Activated naive CD4-positive, alpha-beta T cell treated with anti-CD3 and anti-CD28 coated beads, Interleukin-2, amount 50 U/mL, for 72 hours (primary cell): ENCODE results near the gene TNP1. TPM values are rescaled to one million over a fixed set of nuclear protein-coding genes. Genes with fewer than 3 reads are reported as not detected.

ENCODE experiments used
- ATAC-seq, 2 donors: fragments of 150-1000 bp; cut with Tn5 transposase; 2 replicates each; pipeline ENCODE4 v1.10.0; 2021; ENCODE audit warnings: mild to moderate bottlenecking in 2 of 2, moderate library complexity in 2 of 2
- DNase-seq, 2 donors: peaks; one replicate each; pipeline ENCODE4 v3.0.0; 2021 to 2022; ENCODE audit warnings: low spot score in 2 of 2
- H3K27ac Mint-ChIP-seq, 2 donors: one replicate each; pipeline ENCODE4 v1.8.0; 2022; ENCODE audit warnings: mild to moderate bottlenecking in 2 of 2, mixed read lengths in 2 of 2
- H3K36me3 Mint-ChIP-seq, 2 donors: one replicate each; pipeline ENCODE4 v1.8.0; 2022; ENCODE audit warnings: mixed read lengths in 2 of 2
- H3K9me3 Mint-ChIP-seq, 2 donors: one replicate each; pipeline ENCODE4 v1.8.0; 2022; ENCODE audit warnings: mixed read lengths in 2 of 2
- total RNA-seq, 2 donors: library from RNA; stranded (reverse); gene quantifications; one replicate each; pipeline ENCODE4 v1.2.3, GENCODE V29; 2022

The TNP1 gene
- total RNA-seq, 2 donors from 2014 or later, result not detected

GRCh38 chr2:216880509-216881184 is 20.8 kb upstream of the TNP1 start:
- ATAC-seq (peak; percentile 60 to 68), DNase-seq (no peak)
- H3K36me3 Mint-ChIP-seq, result no peaks in the 10 kb centered on the region
- peak overlapping the region in 1 of 2 donors; percentile 82 for H3K27ac Mint-ChIP-seq
- H3K9me3 Mint-ChIP-seq, result peaks cover 0 to 6% of the 10 kb centered on the region in 2 donors

DNA sequence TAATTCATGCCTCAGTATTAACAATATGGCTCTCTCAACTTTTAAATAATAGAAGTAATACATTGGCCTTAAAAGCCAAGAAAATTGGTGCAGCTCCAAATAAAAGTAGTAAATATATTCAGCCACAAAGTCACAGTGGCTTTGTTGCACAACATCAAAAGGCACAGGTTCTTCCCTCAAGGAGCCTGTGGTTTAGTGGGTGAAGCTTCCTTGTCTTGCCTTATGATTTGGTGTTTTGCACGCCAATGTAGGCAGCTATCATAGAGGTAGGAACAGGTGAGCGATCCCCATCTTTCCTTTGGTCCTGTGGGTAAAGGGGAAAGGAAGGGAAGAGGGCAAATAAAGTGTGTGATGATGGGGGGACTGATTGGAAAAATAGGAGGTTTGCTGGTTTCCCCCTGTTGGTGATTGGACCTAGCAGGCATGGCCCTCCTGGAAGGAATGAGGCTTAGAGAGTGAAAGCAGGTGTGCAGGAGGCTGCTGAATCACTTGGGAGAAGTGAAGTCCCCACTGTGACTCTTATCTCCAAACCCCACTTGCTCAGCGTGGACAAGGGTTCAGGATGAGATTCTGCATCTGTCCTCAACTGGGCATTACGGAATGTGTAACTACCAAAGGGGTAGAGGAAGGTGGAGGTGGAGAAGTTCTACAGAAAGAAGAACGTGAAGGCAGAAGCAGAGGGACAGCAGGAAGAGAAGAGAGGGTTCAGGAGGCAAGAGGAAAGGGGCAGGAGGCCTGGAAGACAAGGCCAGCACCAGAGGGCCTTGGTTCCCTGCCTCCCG is 20.1 kb upstream of the TNP1 start:
- H3K36me3 Mint-ChIP-seq, result no peaks in the 10 kb centered on the region
- DNase-seq (no peak), ATAC-seq (no peak)
- H3K27ac Mint-ChIP-seq, result peak overlapping the region in 1 of 2 donors; percentile 81
- H3K9me3 Mint-ChIP-seq, result peaks cover 0 to 5% of the 10 kb centered on the region in 2 donors

DNA sequence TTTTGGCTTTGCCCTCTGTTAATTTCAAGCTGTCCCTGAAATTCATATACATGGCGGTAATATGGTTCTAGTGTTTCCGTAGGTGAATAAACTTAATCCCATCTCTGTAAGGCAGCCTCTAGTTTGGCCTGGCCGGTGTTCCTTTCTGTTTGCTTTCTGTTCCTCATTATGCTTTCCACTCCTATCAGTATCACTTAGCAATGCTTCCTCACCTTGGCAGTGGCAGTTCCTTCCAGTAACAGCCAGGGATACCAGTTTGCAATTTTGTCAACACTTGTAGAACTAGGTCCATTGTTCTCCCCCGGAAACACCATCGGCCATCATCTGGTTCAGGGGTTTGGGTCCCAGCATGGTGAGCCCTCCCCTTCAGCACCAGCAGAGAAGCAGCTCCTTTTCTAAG is 18.2 kb upstream of the TNP1 start:
- ATAC-seq (no peak), DNase-seq (no peak)
- Mint-ChIP-seq H3K36me3 (no peaks in the 10 kb centered on the region), H3K9me3 (peaks cover 0 to 5% of the 10 kb centered on the region in 2 donors), H3K27ac (no peak overlapping the region)

DNA sequence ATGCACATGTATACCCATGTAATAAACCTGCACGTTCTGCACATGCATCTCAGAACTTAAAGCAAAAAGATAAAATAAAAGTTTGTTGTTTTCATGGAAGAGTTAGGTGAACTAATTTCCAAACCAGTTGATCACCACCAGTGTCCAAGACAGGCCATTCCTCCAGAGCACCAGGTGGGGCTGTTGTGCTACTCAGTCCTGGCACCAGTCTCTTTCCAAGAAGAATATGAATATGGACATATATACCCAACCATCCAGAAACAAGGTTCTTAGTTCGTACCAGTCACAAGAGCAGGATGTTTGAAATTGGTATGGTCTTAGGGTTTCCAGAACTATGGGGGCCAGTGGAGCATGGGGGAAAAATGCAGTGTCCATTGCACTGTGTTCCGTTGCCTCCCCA is 17.2 kb upstream of the TNP1 start:
- DNase-seq (no peak), ATAC-seq (no peak)
- H3K27ac Mint-ChIP-seq, result no peak overlapping the region
- H3K9me3 Mint-ChIP-seq, result peaks cover 0 to 5% of the 10 kb centered on the region in 2 donors
- no peaks in the 10 kb centered on the region for H3K36me3 Mint-ChIP-seq

DNA sequence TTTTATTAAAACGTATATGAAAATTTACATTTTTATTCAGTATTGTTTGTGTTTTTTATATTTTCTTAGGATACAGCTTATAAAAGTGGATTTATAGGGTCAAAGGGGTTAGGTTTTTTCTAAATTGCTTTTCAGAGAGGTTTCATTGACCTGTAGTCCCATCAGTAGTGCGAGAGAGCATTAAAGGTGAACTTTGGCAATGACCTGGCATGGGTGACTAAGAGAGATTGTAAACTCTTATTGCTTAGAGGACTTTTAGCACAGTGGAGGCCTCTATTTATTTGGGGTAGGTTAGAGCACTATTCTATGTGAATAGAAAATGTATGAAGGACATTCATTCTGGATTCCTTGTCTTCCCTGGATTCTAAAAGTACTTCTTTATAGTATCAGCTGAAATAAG is 16.0 kb upstream of the TNP1 start:
- ATAC-seq, result no peak
- H3K9me3 Mint-ChIP-seq, result peaks cover 0 to 5% of the 10 kb centered on the region in 2 donors
- no peak overlapping the region for H3K27ac Mint-ChIP-seq
- no peaks in the 10 kb centered on the region for H3K36me3 Mint-ChIP-seq
- no peak for DNase-seq

GRCh38 chr2:216873573-216873972 is 13.7 kb upstream of the TNP1 start:
- Mint-ChIP-seq H3K9me3 (peaks cover 0 to under 1% of the 10 kb centered on the region in 2 donors), H3K27ac (no peak overlapping the region), H3K36me3 (no peaks in the 10 kb centered on the region)
- no peak for ATAC-seq
- no peak for DNase-seq

DNA sequence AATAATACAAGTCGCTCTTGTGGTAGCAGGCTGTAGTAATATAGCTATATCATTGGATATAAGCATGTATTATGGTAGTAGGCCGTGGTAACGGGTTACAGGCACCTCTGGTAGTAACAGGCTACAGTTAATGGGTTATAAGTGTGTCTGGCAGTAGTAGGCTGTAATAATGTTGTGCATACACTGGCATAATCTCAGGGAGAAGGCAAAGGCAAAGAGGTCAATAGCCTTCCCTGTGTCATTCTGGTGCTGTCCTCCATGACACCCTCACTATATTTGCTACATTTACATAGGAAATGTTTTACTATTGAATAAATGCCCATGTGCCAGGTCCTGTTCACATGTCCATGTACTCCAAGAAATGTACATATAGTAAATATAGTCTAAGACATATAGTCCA is 12.8 kb upstream of the TNP1 start:
- H3K36me3 Mint-ChIP-seq, result no peaks in the 10 kb centered on the region
- DNase-seq, result no peak
- no peak for ATAC-seq
- H3K9me3 Mint-ChIP-seq, result peaks cover 0 to 8% of the 10 kb centered on the region in 2 donors
- no peak overlapping the region for H3K27ac Mint-ChIP-seq

DNA sequence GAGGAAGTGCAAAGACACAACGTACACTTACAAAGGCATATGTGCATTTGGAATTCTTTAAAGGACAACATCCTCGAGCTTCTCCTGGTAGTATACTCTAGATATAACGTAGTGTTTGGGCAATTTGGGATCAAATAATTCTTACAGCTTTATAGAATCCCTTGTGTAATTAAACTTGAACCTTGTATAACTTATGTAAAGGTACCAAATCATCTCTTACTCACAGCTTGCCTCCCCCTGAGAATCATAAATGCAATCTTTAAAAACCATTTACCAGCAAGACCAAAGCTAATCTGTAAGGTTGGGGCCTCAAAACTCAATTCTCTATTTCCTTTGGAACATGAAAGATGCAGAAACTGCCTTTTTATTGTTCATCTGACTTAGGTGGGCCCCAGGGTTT is 12.2 kb upstream of the TNP1 start:
- DNase-seq (no peak), ATAC-seq (no peak)
- Mint-ChIP-seq H3K27ac (no peak overlapping the region), H3K9me3 (peaks cover 0 to 12% of the 10 kb centered on the region in 2 donors), H3K36me3 (no peaks in the 10 kb centered on the region)

DNA sequence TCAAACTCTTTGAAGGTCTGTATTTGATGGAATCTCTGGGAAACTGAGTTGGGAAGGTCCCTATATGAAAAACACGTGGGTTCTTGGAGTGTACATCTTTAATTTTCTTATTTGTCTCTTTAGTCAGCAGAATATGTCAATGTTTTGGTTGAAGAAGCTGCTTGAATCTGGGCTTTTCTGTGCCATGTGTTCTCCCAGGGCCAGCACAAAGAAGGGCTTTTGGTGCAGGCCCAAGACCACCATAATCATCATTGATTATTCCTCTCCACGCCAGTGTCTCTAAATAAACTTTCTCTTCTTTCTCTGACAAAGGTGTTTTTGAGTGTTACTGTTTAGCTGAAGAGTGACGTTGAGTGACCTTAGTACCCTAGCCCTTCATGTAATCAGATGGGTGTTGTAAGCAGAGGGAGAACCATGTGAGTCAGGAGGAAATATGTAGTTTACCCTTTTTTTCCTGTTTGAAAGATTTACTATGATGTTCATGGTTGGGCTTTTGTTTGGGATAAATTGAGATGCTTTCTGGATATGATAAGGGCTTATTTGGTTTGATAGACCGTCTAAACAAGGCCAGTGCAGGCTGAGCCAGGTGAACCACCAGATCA is 11.6 kb upstream of the TNP1 start:
- ATAC-seq, result no peak

GRCh38 chr2:216870508-216871332 is 10.9 kb upstream of the TNP1 start:
- no peak for ATAC-seq
- DNase-seq, result no peak
- H3K27ac Mint-ChIP-seq, result no peak overlapping the region
- H3K9me3 Mint-ChIP-seq, result peaks cover 0 to 12% of the 10 kb centered on the region in 2 donors
- H3K36me3 Mint-ChIP-seq, result no peaks in the 10 kb centered on the region

More for the DNA sequence above, 11.6 kb upstream of the TNP1 start:
- Mint-ChIP-seq H3K9me3 (peaks cover 0 to 12% of the 10 kb centered on the region in 2 donors), H3K27ac (no peak overlapping the region), H3K36me3 (no peaks in the 10 kb centered on the region)
- DNase-seq, result no peak

- peak overlapping the region in 1 of 2 donors; percentile 0 for H3K27ac Mint-ChIP-seq
- no peak for DNase-seq
- peaks cover 0 to 12% of the 10 kb centered on the region in 2 donors for H3K9me3 Mint-ChIP-seq
- H3K36me3 Mint-ChIP-seq, result no peaks in the 10 kb centered on the region
- peak in 1 of 2 donors; percentile 11 for ATAC-seq
These were observed 6.7 kb upstream of the TNP1 start for GRCh38 chr2:216866515-216867095.

DNA sequence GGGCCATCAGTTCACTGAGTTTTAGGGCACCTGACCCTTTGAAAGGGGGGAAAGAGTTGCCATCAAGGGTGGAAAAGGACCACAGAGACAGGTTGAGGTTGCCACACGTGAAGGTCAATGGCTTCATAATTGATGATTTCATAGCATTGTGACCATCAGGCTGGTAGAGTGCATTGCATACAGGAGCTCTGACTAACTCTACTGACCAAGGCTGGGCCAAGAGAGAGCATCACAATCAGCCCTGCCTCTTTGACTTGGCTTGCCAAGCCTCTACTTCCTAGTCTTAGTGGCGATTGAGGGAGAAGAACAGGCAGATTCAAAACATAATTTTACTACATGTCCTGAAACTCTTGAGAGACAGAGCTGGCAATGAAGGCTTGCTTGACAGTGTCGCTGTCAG is 5.8 kb upstream of the TNP1 start:
- DNase-seq, result no peak
- no peaks in the 10 kb centered on the region for H3K36me3 Mint-ChIP-seq
- no peak for ATAC-seq
- H3K9me3 Mint-ChIP-seq, result peaks cover 0 to 12% of the 10 kb centered on the region in 2 donors
- H3K27ac Mint-ChIP-seq, result no peak overlapping the region

DNA sequence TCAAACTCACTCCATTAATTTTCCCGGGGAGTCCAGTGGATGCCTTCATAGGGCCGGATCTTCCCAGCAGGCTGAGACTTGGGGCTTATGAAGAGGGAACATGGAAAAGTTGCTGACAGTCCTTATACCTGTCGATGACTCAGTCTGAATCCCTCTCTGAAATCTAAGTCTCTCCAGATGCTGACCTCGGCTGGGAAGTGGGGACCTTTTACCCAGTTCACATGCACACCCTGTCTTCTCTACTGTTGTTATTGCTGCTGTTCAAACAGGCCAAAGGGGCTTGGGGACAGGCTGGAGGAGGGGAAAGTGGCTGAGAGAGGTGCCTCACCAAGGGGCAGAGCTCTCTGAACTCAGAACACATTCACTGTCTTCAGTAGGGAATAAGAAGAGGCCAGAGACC is 4.1 kb upstream of the TNP1 start:
- ATAC-seq (no peak), DNase-seq (no peak)
- peaks cover 0 to 12% of the 10 kb centered on the region in 2 donors for H3K9me3 Mint-ChIP-seq
- H3K36me3 Mint-ChIP-seq, result no peaks in the 10 kb centered on the region
- no peak overlapping the region for H3K27ac Mint-ChIP-seq

- Mint-ChIP-seq H3K9me3 (peaks cover 0 to 5% of the 10 kb centered on the region in 2 donors), H3K27ac (no peak overlapping the region), H3K36me3 (no peaks in the 10 kb centered on the region)
- ATAC-seq (no peak), DNase-seq (no peak)
These were observed 2.9 kb upstream of the TNP1 start for GRCh38 chr2:216862628-216863398.

DNA sequence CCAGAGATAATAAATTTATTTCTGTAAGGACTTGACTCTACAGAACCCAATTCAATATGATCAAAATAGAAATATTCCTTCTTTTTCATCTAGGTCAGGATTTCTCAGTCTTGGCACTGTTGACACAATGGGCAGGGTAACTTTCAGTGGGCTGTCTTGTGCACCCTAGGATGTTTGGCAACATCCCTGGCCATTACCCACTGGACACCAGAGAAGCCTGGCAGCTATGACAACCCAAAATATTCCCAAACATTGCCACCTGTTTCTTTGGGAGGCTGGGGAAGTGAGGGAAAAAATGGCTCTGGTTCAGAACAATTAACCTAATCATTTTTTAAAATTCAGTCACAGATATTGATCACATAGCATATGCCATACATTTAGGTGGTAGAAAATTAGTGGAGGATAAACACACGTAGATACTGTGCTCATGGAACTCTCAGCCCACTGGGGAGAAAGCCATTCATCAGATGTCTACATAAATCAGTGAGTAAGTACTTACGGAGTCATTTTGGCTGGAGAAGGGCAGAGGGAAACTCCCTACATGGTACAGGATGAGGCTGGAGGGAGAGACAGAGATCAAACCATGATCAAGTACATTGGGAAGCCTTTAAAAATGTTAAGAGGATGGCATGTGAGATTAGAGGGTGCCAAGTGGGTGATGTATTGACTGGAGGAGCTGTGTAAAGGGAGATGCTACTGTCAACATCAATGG is 718 bp upstream of the TNP1 start:
- DNase-seq (no peak), ATAC-seq (no peak)
- Mint-ChIP-seq H3K9me3 (no peaks in the 10 kb centered on the region), H3K27ac (no peak overlapping the region), H3K36me3 (no peaks in the 10 kb centered on the region)
